ENCODE results near the gene TRPM2. TPM values are rescaled to one million over a fixed set of nuclear protein-coding genes. Genes with fewer than 3 reads are reported as not detected.

The TRPM2 gene
- total and polyA plus RNA-seq, 5 donors = 0.61 to 1.7 (median 1.2) TPM

- DNase-seq = peak in 1 of 3 donors; percentile 55
- Histone ChIP-seq H3K27ac (ENCODE audit: low read length) (no peak overlapping the region), H3K4me3 (ENCODE audit: low read length) (no peak overlapping the region), H3K27me3 (ENCODE audit: control insufficient read depth, insufficient read depth) (no peaks in the 10 kb centered on the region), H3K9me3 (ENCODE audit: control insufficient read depth, low read length) (no peaks in the 10 kb centered on the region), H3K4me1 (ENCODE audit: control insufficient read depth, insufficient read depth, low read length) (no peaks in the 10 kb centered on the region)
- intact Hi-C loops (cut with DNase I) = no loop called here
- 87% methylated on average over 20 of the region's 20 CpGs for WGBS
- no peak for ATAC-seq
Observed at GRCh38 chr21:44323591-44323990, 29.8 kb upstream of the TRPM2 start.

- 94% methylated on average over 37 of the region's 37 CpGs for WGBS
- H3K4me1 ChIP-seq (ENCODE audit: control insufficient read depth, insufficient read depth, low read length) = no peaks in the 10 kb centered on the region
- intact Hi-C loops (cut with DNase I) = no loop called here
- H3K4me3 ChIP-seq (ENCODE audit: low read length) = no peak overlapping the region
- H3K27me3 ChIP-seq (ENCODE audit: control insufficient read depth, insufficient read depth) = no peaks in the 10 kb centered on the region
- peak in 1 of 3 donors; percentile 66 for DNase-seq
- no peak overlapping the region for H3K27ac ChIP-seq (ENCODE audit: low read length)
- ATAC-seq = no peak
- H3K9me3 ChIP-seq (ENCODE audit: control insufficient read depth, low read length) = no peaks in the 10 kb centered on the region
Observed at GRCh38 chr21:44324106-44324853, 29.1 kb upstream of the TRPM2 start.

GRCh38 chr21:44324854-44325107 is 28.6 kb upstream of the TRPM2 start:
- no peak overlapping the region for H3K4me3 ChIP-seq (ENCODE audit: low read length)
- ATAC-seq (no peak), DNase-seq (peak in 1 of 3 donors; percentile 59)
- no peaks in the 10 kb centered on the region for H3K9me3 ChIP-seq (ENCODE audit: control insufficient read depth, low read length)
- H3K27me3 ChIP-seq (ENCODE audit: control insufficient read depth, insufficient read depth) = no peaks in the 10 kb centered on the region
- H3K27ac ChIP-seq (ENCODE audit: low read length) = no peak overlapping the region
- WGBS = 94% methylated on average over 11 of the region's 11 CpGs
- intact Hi-C loops (cut with DNase I) = no loop called here
- no peaks in the 10 kb centered on the region for H3K4me1 ChIP-seq (ENCODE audit: control insufficient read depth, insufficient read depth, low read length)

- no peak for ATAC-seq
- no peaks in the 10 kb centered on the region for H3K9me3 ChIP-seq (ENCODE audit: control insufficient read depth, low read length)
- no peak overlapping the region for H3K4me3 ChIP-seq (ENCODE audit: low read length)
- intact Hi-C loops (cut with DNase I) = no loop called here
- 89% methylated on average over 44 of the region's 44 CpGs for WGBS
- H3K4me1 ChIP-seq (ENCODE audit: control insufficient read depth, insufficient read depth, low read length) = no peaks in the 10 kb centered on the region
- no peak overlapping the region for H3K27ac ChIP-seq (ENCODE audit: low read length)
- DNase-seq = peak in 1 of 3 donors; percentile 58
- H3K27me3 ChIP-seq (ENCODE audit: control insufficient read depth, insufficient read depth) = no peaks in the 10 kb centered on the region
Observed at GRCh38 chr21:44325386-44326271, 27.8 kb upstream of the TRPM2 start.

- 86% methylated on average over 13 of the region's 13 CpGs for WGBS
- Histone ChIP-seq H3K27me3 (ENCODE audit: control insufficient read depth, insufficient read depth) (no peaks in the 10 kb centered on the region), H3K4me1 (ENCODE audit: control insufficient read depth, insufficient read depth, low read length) (no peaks in the 10 kb centered on the region), H3K4me3 (ENCODE audit: low read length) (no peak overlapping the region), H3K27ac (ENCODE audit: low read length) (no peak overlapping the region), H3K9me3 (ENCODE audit: control insufficient read depth, low read length) (no peaks in the 10 kb centered on the region)
- ATAC-seq (no peak), DNase-seq (peak in 1 of 3 donors; percentile 65)
- intact Hi-C loops (cut with DNase I) = no loop called here
Observed at GRCh38 chr21:44326272-44326647, 27.2 kb upstream of the TRPM2 start.

- intact Hi-C loops (cut with DNase I) = no loop called here
- Histone ChIP-seq H3K27me3 (ENCODE audit: control insufficient read depth, insufficient read depth) (no peaks in the 10 kb centered on the region), H3K4me1 (ENCODE audit: control insufficient read depth, insufficient read depth, low read length) (no peaks in the 10 kb centered on the region), H3K4me3 (ENCODE audit: low read length) (no peak overlapping the region), H3K27ac (ENCODE audit: low read length) (no peak overlapping the region), H3K9me3 (ENCODE audit: control insufficient read depth, low read length) (no peaks in the 10 kb centered on the region)
- ATAC-seq (no peak), DNase-seq (peak in 1 of 3 donors; percentile 65)
- 88% methylated on average over 26 of the region's 26 CpGs for WGBS
Observed at GRCh38 chr21:44326716-44327602, 26.5 kb upstream of the TRPM2 start.

GRCh38 chr21:44327603-44327974 is 25.8 kb upstream of the TRPM2 start:
- H3K27me3 ChIP-seq (ENCODE audit: control insufficient read depth, insufficient read depth) = no peaks in the 10 kb centered on the region
- H3K4me1 ChIP-seq (ENCODE audit: control insufficient read depth, insufficient read depth, low read length) = no peaks in the 10 kb centered on the region
- ATAC-seq (no peak), DNase-seq (peak in 1 of 3 donors; percentile 50)
- no peaks in the 10 kb centered on the region for H3K9me3 ChIP-seq (ENCODE audit: control insufficient read depth, low read length)
- 88% methylated on average over 11 of the region's 11 CpGs for WGBS
- H3K4me3 ChIP-seq (ENCODE audit: low read length) = no peak overlapping the region
- H3K27ac ChIP-seq (ENCODE audit: low read length) = no peak overlapping the region
- intact Hi-C loops (cut with DNase I) = no loop called here

- no peaks in the 10 kb centered on the region for H3K9me3 ChIP-seq (ENCODE audit: control insufficient read depth, low read length)
- H3K4me1 ChIP-seq (ENCODE audit: control insufficient read depth, insufficient read depth, low read length) = no peaks in the 10 kb centered on the region
- peak in 1 of 3 donors; percentile 63 for DNase-seq
- H3K27me3 ChIP-seq (ENCODE audit: control insufficient read depth, insufficient read depth) = no peaks in the 10 kb centered on the region
- 83% methylated on average over 25 of the region's 25 CpGs for WGBS
- ATAC-seq = no peak
- no peak overlapping the region for H3K4me3 ChIP-seq (ENCODE audit: low read length)
- H3K27ac ChIP-seq (ENCODE audit: low read length) = no peak overlapping the region
- intact Hi-C loops (cut with DNase I) = no loop called here
Observed at GRCh38 chr21:44328242-44328895, 25.1 kb upstream of the TRPM2 start.

- Histone ChIP-seq H3K9me3 (ENCODE audit: control insufficient read depth, low read length) (no peaks in the 10 kb centered on the region), H3K4me1 (ENCODE audit: control insufficient read depth, insufficient read depth, low read length) (no peaks in the 10 kb centered on the region), H3K27ac (ENCODE audit: low read length) (no peak overlapping the region), H3K27me3 (ENCODE audit: control insufficient read depth, insufficient read depth) (no peaks in the 10 kb centered on the region), H3K4me3 (ENCODE audit: low read length) (no peak overlapping the region)
- ATAC-seq = no peak
- peak in 1 of 3 donors; percentile 52 for DNase-seq
- intact Hi-C loops (cut with DNase I) = no loop called here
- WGBS = 78% methylated on average over 26 of the region's 26 CpGs
Observed at GRCh38 chr21:44329086-44329889, 24.1 kb upstream of the TRPM2 start.

Measured in right cardiac atrium (tissue), 5 donors.